Hematopoietic multipotent progenitor cell treated with erythropoietin and hydrocortisone succinate and interleukin-3 and kit ligand, for 8 days (in vitro differentiated cells): Measurements from ENCODE around the gene PDK2.

Experiments
- DNase-seq: peaks from one replicate; pipeline ENCODE4 v3.0.0-alpha.2; 2015

The PDK2 gene

GRCh38 chr17:50139950-50140885 is 45.1 kb downstream of the PDK2 start:
- peak; percentile 81 for DNase-seq

GRCh38 chr17:50141026-50141744 is 46.0 kb downstream of the PDK2 start:
- DNase-seq: no peak

- DNase-seq: no peak
Measured at GRCh38 chr17:50141745-50142110, 46.6 kb downstream of the PDK2 start.

GRCh38 chr17:50143461-50144176 is 48.5 kb downstream of the PDK2 start:
- no peak for DNase-seq

GRCh38 chr17:50144355-50144754 is 49.2 kb downstream of the PDK2 start:
- DNase-seq: no peak

- no peak for DNase-seq
Measured at GRCh38 chr17:50144845-50145531, 49.8 kb downstream of the PDK2 start.

GRCh38 chr17:50145532-50146229 is 50.5 kb downstream of the PDK2 start:
- DNase-seq: no peak

- DNase-seq: peak; percentile 20
Measured at GRCh38 chr17:50146230-50146926, 51.2 kb downstream of the PDK2 start.

GRCh38 chr17:50146927-50147665 is 51.9 kb downstream of the PDK2 start:
- no peak for DNase-seq

- DNase-seq: no peak
Measured at GRCh38 chr17:50147841-50148225, 52.7 kb downstream of the PDK2 start.

- DNase-seq: peak; percentile 13
Measured at GRCh38 chr17:50148226-50149090, 53.3 kb downstream of the PDK2 start.

- no peak for DNase-seq
Measured at GRCh38 chr17:50149091-50149416, 53.9 kb downstream of the PDK2 start.

- peak; percentile 54 for DNase-seq
Measured at GRCh38 chr17:50149417-50150353, 54.5 kb downstream of the PDK2 start.

- DNase-seq: no peak
Measured at GRCh38 chr17:50150354-50151040, 55.3 kb downstream of the PDK2 start, which contains the start of gene PPP1R9B. Gene PPP1R9B, minus strand, starts transcription at chr17:50150677. Its CDS starts 164 bp downstream, at chr17:50150513.

GRCh38 chr17:50151041-50151936 is 56.1 kb downstream of the PDK2 start:
- DNase-seq: peak; percentile 87

- DNase-seq: peak; percentile 80
Measured at GRCh38 chr17:50151937-50152547, 56.9 kb downstream of the PDK2 start.
